Neuronal stem cell (in vitro differentiated cells): Measurements from ENCODE around the gene B9D2.
"Not testable (repeated sequence)": the region's sequence is repeated elsewhere in the genome, so short reads cannot be mapped to it uniquely, and the experiment has no call there.

ENCODE experiments used
- DNase-seq: peaks from one replicate; pipeline ENCODE4 v3.0.0-alpha.2; 2013; ENCODE audit warnings: low spot score
- H2AFZ ChIP-seq: one replicate; pipeline ENCODE4 v1.6.1; 2013; ENCODE audit warnings: mild to moderate bottlenecking, low read length, inconsistent platforms
- H2AK5ac ChIP-seq: 2 replicates; pipeline ENCODE4 v1.6.1; 2013; ENCODE audit warnings: low read depth, mild to moderate bottlenecking, inconsistent platforms, low read length, moderate library complexity, mixed read lengths
- H2BK120ac ChIP-seq: 2 replicates; pipeline ENCODE4 v1.6.1; 2013; ENCODE audit warnings: low read depth, mild to moderate bottlenecking, inconsistent platforms, low read length, moderate library complexity, mixed read lengths
- H2BK12ac ChIP-seq: one replicate; pipeline ENCODE4 v1.6.1; 2013; ENCODE audit warnings: low read length, inconsistent platforms
- H2BK15ac ChIP-seq: 2 replicates; pipeline ENCODE4 v1.6.1; 2013; ENCODE audit warnings: mild to moderate bottlenecking, low read length, inconsistent platforms, mixed read lengths
- H2BK5ac ChIP-seq: one replicate; pipeline ENCODE4 v1.6.1; 2013; ENCODE audit warnings: inconsistent platforms, mild to moderate bottlenecking, low read length, moderate library complexity
- H3K14ac ChIP-seq: one replicate; pipeline ENCODE4 v1.6.1; 2013; ENCODE audit warnings: low read length, inconsistent platforms
- H3K18ac ChIP-seq: 2 replicates; pipeline ENCODE4 v1.6.1; 2013; ENCODE audit warnings: low read length, inconsistent platforms
- H3K23ac ChIP-seq: 2 replicates; pipeline ENCODE4 v1.6.1; 2013; ENCODE audit warnings: low read depth, mild to moderate bottlenecking, mixed read lengths, low read length, inconsistent platforms; ENCODE audit not compliant: poor library complexity
- H3K27ac ChIP-seq: replicated peaks from 3 replicates; pipeline ENCODE4 v1.5.1; 2013; ENCODE audit warnings: low read length, inconsistent platforms
- H3K27me3 ChIP-seq, 3 experiments: 2 replicates each; pipeline ENCODE4 v1.6.1; 2013; ENCODE audit warnings: low read length in 3 of 3, mild to moderate bottlenecking in 2 of 3, inconsistent platforms in 1 of 3, low read depth in 1 of 3, mixed read lengths in 1 of 3, moderate library complexity in 1 of 3; ENCODE audit not compliant: control insufficient read depth in 3 of 3, insufficient read depth in 3 of 3
- H3K36me3 ChIP-seq, 2 donors: replicated peaks in 1 of 2; 2 replicates each; pipeline ENCODE4 v1.6.1; 2013; ENCODE audit warnings: low read length in 2 of 2; ENCODE audit not compliant: control insufficient read depth in 2 of 2, insufficient read depth in 2 of 2
- H3K4ac ChIP-seq: 2 replicates; pipeline ENCODE4 v1.6.1; 2013; ENCODE audit warnings: inconsistent platforms, mild to moderate bottlenecking, low read length, moderate library complexity
- H3K4me1 ChIP-seq, 2 donors: 1 replicate in 1 of 2; 2 replicates in 1 of 2; pipeline ENCODE4 v1.6.1; 2013; ENCODE audit warnings: low read length in 2 of 2, low read depth in 1 of 2; ENCODE audit not compliant: control insufficient read depth in 2 of 2, insufficient read depth in 1 of 2
- H3K4me2 ChIP-seq: one replicate; pipeline ENCODE4 v1.6.1; 2013; ENCODE audit warnings: mild to moderate bottlenecking, low read length, inconsistent platforms; ENCODE audit not compliant: insufficient read depth, poor library complexity, severe bottlenecking
- H3K4me3 ChIP-seq, 2 donors: 2 replicates each; pipeline ENCODE4 v1.5.1; 2013; ENCODE audit warnings: low read length in 2 of 2, mild to moderate bottlenecking in 2 of 2, inconsistent platforms in 1 of 2, moderate library complexity in 1 of 2
- H3K79me1 ChIP-seq: one replicate; pipeline ENCODE4 v1.6.1; 2013; ENCODE audit warnings: low read depth, mild to moderate bottlenecking, inconsistent platforms, low read length, moderate library complexity
- H3K9ac ChIP-seq: one replicate; pipeline ENCODE4 v1.6.1; 2013; ENCODE audit warnings: mild to moderate bottlenecking, low read depth, low read length, inconsistent platforms; ENCODE audit not compliant: poor library complexity
- H3K9me3 ChIP-seq, 2 donors: replicated peaks in 1 of 2; 2 replicates each; pipeline versions ENCODE3 to v1.6.1; 2013; ENCODE audit warnings: low read length in 2 of 2, mild to moderate bottlenecking in 2 of 2, inconsistent platforms in 1 of 2, low read depth in 1 of 2, mixed read lengths in 1 of 2, moderate library complexity in 1 of 2; ENCODE audit not compliant: control insufficient read depth in 2 of 2, insufficient read depth in 1 of 2
- H4K8ac ChIP-seq: one replicate; pipeline ENCODE4 v1.6.1; 2013; ENCODE audit warnings: low read depth, mild to moderate bottlenecking, inconsistent platforms, low read length, moderate library complexity
- H4K91ac ChIP-seq: one replicate; pipeline ENCODE4 v1.6.1; 2013; ENCODE audit warnings: low read length, low read depth, mild to moderate bottlenecking, inconsistent platforms; ENCODE audit not compliant: poor library complexity
- WGBS, 2 donors: extraction: QIAGEN DNeasy Blood & Tissue Kit; methylation state at CpG; one replicate each; pipeline ENCODE4 v1.1.7; 2013; ENCODE audit warnings: missing lambda C conversion rate in 2 of 2, mixed read lengths in 1 of 2; ENCODE audit not compliant: insufficient read length in 2 of 2, insufficient replicate concordance in 1 of 2; ENCODE audit errors: extremely low coverage in 2 of 2; 5-methylcytosine and 5-hydroxymethylcytosine counted together

The B9D2 gene

GRCh38 chr19:41410336-41411054 is 46.5 kb upstream of the B9D2 start:
- Histone ChIP-seq H3K4me3 (no peak overlapping the region), H3K4me2 (no peak overlapping the region), H3K27me3 (no peaks in the 10 kb centered on the region), H2BK5ac (no peak overlapping the region), H3K27ac (no peak overlapping the region), H3K23ac (no peak overlapping the region), H3K36me3 (peaks cover 24 to 29% of the 10 kb centered on the region in 2 donors), H4K8ac (no peak overlapping the region), H3K18ac (no peak overlapping the region), H2BK12ac (no peak overlapping the region), H2BK120ac (no peak overlapping the region), H3K4ac (no peak overlapping the region), H2BK15ac (no peak overlapping the region), H3K14ac (no peak overlapping the region), H2AK5ac (no peak overlapping the region), H4K91ac (no peak overlapping the region), H3K4me1 (peaks cover 8 to 9% of the 10 kb centered on the region in 2 donors), H3K9ac (no peak overlapping the region), H3K9me3 (no peaks in the 10 kb centered on the region), H3K79me1 (peaks cover 1% of the 10 kb centered on the region), H2AFZ (no peak overlapping the region)
- no peak for DNase-seq
- WGBS, 2 donors, result no CpG with 5 or more reads among the region's 23 CpGs

- H3K4me1 ChIP-seq, result peaks cover 8 to 9% of the 10 kb centered on the region in 2 donors
- no peaks in the 10 kb centered on the region for H3K9me3 ChIP-seq
- H4K91ac ChIP-seq, result no peak overlapping the region
- H3K18ac ChIP-seq, result no peak overlapping the region
- H3K36me3 ChIP-seq, result peaks cover 17 to 18% of the 10 kb centered on the region in 2 donors
- H3K27ac ChIP-seq, result no peak overlapping the region
- H3K4me2 ChIP-seq, result no peak overlapping the region
- no peak overlapping the region for H3K23ac ChIP-seq
- no peak overlapping the region for H2BK120ac ChIP-seq
- no peaks in the 10 kb centered on the region for H3K27me3 ChIP-seq
- H3K14ac ChIP-seq, result no peak overlapping the region
- no peak overlapping the region for H4K8ac ChIP-seq
- DNase-seq, result no peak
- no peak overlapping the region for H3K9ac ChIP-seq
- H2AFZ ChIP-seq, result no peak overlapping the region
- H3K4me3 ChIP-seq, result no peak overlapping the region
- no peak overlapping the region for H3K4ac ChIP-seq
- no peak overlapping the region for H2BK12ac ChIP-seq
- no peaks in the 10 kb centered on the region for H3K79me1 ChIP-seq
- no peak overlapping the region for H2BK5ac ChIP-seq
- no peak overlapping the region for H2BK15ac ChIP-seq
- no peak overlapping the region for H2AK5ac ChIP-seq
- no CpG with 5 or more reads among the region's 4 CpGs for WGBS, 2 donors
Observed at GRCh38 chr19:41409288-41409687, 45.3 kb upstream of the B9D2 start.

GRCh38 chr19:41408846-41409245 is 44.9 kb upstream of the B9D2 start:
- not testable (repeated sequence) for H3K23ac ChIP-seq

GRCh38 chr19:41408256-41408655 is 44.3 kb upstream of the B9D2 start:
- H2AK5ac ChIP-seq, result no peak overlapping the region
- H3K79me1 ChIP-seq, result no peaks in the 10 kb centered on the region
- H4K8ac ChIP-seq, result no peak overlapping the region
- no peak overlapping the region for H3K4me2 ChIP-seq
- H2AFZ ChIP-seq, result no peak overlapping the region
- H3K4ac ChIP-seq, result no peak overlapping the region
- H4K91ac ChIP-seq, result no peak overlapping the region
- H3K23ac ChIP-seq, result no peak overlapping the region
- H3K9me3 ChIP-seq, result no peaks in the 10 kb centered on the region
- no peak overlapping the region for H2BK120ac ChIP-seq
- H3K27ac ChIP-seq, result no peak overlapping the region
- no peaks in the 10 kb centered on the region for H3K27me3 ChIP-seq
- no peak overlapping the region for H2BK15ac ChIP-seq
- peaks cover 12 to 17% of the 10 kb centered on the region in 2 donors for H3K36me3 ChIP-seq
- no peak overlapping the region for H3K14ac ChIP-seq
- H2BK5ac ChIP-seq, result no peak overlapping the region
- no peak overlapping the region for H3K9ac ChIP-seq
- no CpG with 5 or more reads among the region's 4 CpGs for WGBS, 2 donors
- DNase-seq, result no peak
- H3K18ac ChIP-seq, result no peak overlapping the region
- no peak overlapping the region for H2BK12ac ChIP-seq
- peaks cover 8 to 9% of the 10 kb centered on the region in 2 donors for H3K4me1 ChIP-seq
- no peak overlapping the region for H3K4me3 ChIP-seq

More at GRCh38 chr19:41408846-41409245, 44.9 kb upstream of the B9D2 start:
- H3K9me3 ChIP-seq, H3K79me1 ChIP-seq, H3K9ac ChIP-seq, H3K14ac ChIP-seq, H2AK5ac ChIP-seq, H2AFZ ChIP-seq, H2BK15ac ChIP-seq, H3K4me1 ChIP-seq, DNase-seq, H3K27me3 ChIP-seq, H3K4ac ChIP-seq, H3K18ac ChIP-seq, H2BK5ac ChIP-seq, H3K27ac ChIP-seq, H4K91ac ChIP-seq, H3K4me3 ChIP-seq, H2BK12ac ChIP-seq, H2BK120ac ChIP-seq, H3K4me2 ChIP-seq, H4K8ac ChIP-seq: not testable (repeated sequence)
- peaks cover 12 to 18% of the 10 kb centered on the region in 2 donors for H3K36me3 ChIP-seq
- WGBS, 2 donors, result no CpG with 5 or more reads among the region's 5 CpGs
